GM21423 (cell line): ENCODE data around the gene CLRN1.

Experiments used
- ATAC-seq: cut with Tn5 transposase; IDR thresholded peaks from one replicate; pipeline ENCODE4 v1.9.1; 2021; ENCODE audit warnings: mild to moderate bottlenecking, moderate library complexity; ENCODE audit not compliant: unreplicated experiment

Gene CLRN1

GRCh38 chr3:150978566-150979148, 6.1 kb upstream of the CLRN1 start:
- ATAC-seq: no peak

GRCh38 chr3:150975992-150976368, 3.5 kb upstream of the CLRN1 start:
- ATAC-seq: no peak

GRCh38 chr3:150975086-150975991, 2.8 kb upstream of the CLRN1 start:
- ATAC-seq: no peak

GRCh38 chr3:150970665-150971324, 1.7 kb downstream of the CLRN1 start:
- no peak for ATAC-seq

- ATAC-seq: no peak
These were observed 4.0 kb downstream of the CLRN1 start for GRCh38 chr3:150968341-150969035.

- ATAC-seq: no peak
These were observed 7.1 kb downstream of the CLRN1 start for GRCh38 chr3:150965436-150965835.

- ATAC-seq: no peak
These were observed 10.6 kb downstream of the CLRN1 start for GRCh38 chr3:150961949-150962348.

GRCh38 chr3:150960708-150961684, 11.5 kb downstream of the CLRN1 start:
- ATAC-seq: no peak

GRCh38 chr3:150958683-150959082, 13.8 kb downstream of the CLRN1 start:
- no peak for ATAC-seq

GRCh38 chr3:150956376-150956775, 16.2 kb downstream of the CLRN1 start:
- no peak for ATAC-seq

GRCh38 chr3:150951923-150952322, 20.6 kb downstream of the CLRN1 start:
- no peak for ATAC-seq

GRCh38 chr3:150945226-150946032, 27.1 kb downstream of the CLRN1 start:
- no peak for ATAC-seq

GRCh38 chr3:150942221-150942620, 30.3 kb downstream of the CLRN1 start:
- ATAC-seq: no peak

- ATAC-seq: peak; percentile 91
These were observed 35.8 kb downstream of the CLRN1 start for GRCh38 chr3:150936693-150937092.

GRCh38 chr3:150933473-150933995, 39.0 kb downstream of the CLRN1 start:
- no peak for ATAC-seq

GRCh38 chr3:150931745-150932144, 40.8 kb downstream of the CLRN1 start:
- no peak for ATAC-seq

- no peak for ATAC-seq
These were observed 41.7 kb downstream of the CLRN1 start for GRCh38 chr3:150930839-150931238.

GRCh38 chr3:150928234-150928633, 44.3 kb downstream of the CLRN1 start:
- no peak for ATAC-seq

- ATAC-seq: no peak
These were observed 46.2 kb downstream of the CLRN1 start for GRCh38 chr3:150926328-150926727.
